KOPT-K1 (cell line): ENCODE data around the gene USP11.

Experiments
- H3K27ac ChIP-seq: fragments of 200-600 bp; sonication (generic); 2 replicates; pipeline ENCODE4 v1.5.1; 2016; ENCODE audit warnings: antibody characterized with exemption, mild to moderate bottlenecking, low read depth, low read length; ENCODE audit not compliant: poor library complexity, severe bottlenecking
- H3K36me3 ChIP-seq: fragments of 200-600 bp; sonication (generic); 2 replicates; pipeline ENCODE4 v1.5.1; 2017; ENCODE audit warnings: antibody characterized with exemption, mild to moderate bottlenecking, low read length, moderate library complexity; ENCODE audit not compliant: insufficient read depth
- H3K9me3 ChIP-seq: fragments of 200-600 bp; sonication (generic); 2 replicates; pipeline ENCODE4 v1.5.1; 2017; ENCODE audit warnings: antibody characterized with exemption, low read length, mild to moderate bottlenecking; ENCODE audit not compliant: insufficient read depth, poor library complexity, severe bottlenecking

Gene USP11

GRCh38 chrX:47198026-47198686, 34.7 kb upstream of the USP11 start:
- Histone ChIP-seq H3K27ac (no peak overlapping the region), H3K9me3 (no peaks in the 10 kb centered on the region), H3K36me3 (peaks cover 77% of the 10 kb centered on the region)

- Histone ChIP-seq H3K36me3 (peaks cover 82% of the 10 kb centered on the region), H3K27ac (no peak overlapping the region), H3K9me3 (no peaks in the 10 kb centered on the region)
Observed at GRCh38 chrX:47198687-47199080, 34.1 kb upstream of the USP11 start.

- peaks cover 88% of the 10 kb centered on the region for H3K36me3 ChIP-seq
- H3K9me3 ChIP-seq, result no peaks in the 10 kb centered on the region
- no peak overlapping the region for H3K27ac ChIP-seq
Observed at GRCh38 chrX:47199286-47199685, 33.5 kb upstream of the USP11 start.

DNA sequence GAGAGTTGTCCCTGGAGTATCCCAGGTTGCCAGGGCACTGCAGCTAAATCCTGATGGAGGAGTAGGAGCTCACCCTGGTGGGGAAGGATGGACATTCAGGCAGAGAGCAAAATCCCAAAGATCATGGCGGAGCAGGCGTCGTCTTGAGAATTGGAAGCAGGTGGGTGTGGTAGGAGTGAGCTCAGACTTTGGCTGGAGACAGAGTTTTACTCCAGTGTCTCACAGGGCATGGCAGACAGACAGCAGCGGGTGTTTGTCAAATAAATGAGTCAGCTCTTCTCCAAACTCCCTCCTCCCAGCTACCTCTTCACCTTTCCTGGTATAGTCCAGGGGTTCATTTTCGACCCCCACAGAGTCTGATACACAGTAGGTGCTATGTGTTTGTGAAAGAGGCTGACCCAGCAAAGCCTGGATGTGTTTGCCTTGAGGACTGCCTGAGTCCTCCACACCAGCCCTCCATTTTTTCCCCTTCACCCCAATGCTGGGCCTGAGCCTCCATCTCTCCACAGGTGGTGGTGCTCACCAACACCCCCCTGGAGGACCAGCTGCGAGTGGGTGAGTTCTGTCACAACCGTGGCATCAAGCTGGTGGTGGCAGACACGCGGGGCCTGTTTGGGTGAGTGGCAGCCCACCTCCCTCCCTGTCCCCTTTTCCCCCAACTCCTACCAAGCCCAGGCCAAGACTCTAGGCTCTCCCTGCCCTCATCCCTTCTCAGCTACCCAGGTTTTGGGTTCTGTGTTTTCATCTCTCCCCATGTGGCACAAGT, 32.2 kb upstream of the USP11 start:
- Histone ChIP-seq H3K27ac (no peak overlapping the region), H3K36me3 (peaks cover 99% of the 10 kb centered on the region), H3K9me3 (no peaks in the 10 kb centered on the region)

DNA sequence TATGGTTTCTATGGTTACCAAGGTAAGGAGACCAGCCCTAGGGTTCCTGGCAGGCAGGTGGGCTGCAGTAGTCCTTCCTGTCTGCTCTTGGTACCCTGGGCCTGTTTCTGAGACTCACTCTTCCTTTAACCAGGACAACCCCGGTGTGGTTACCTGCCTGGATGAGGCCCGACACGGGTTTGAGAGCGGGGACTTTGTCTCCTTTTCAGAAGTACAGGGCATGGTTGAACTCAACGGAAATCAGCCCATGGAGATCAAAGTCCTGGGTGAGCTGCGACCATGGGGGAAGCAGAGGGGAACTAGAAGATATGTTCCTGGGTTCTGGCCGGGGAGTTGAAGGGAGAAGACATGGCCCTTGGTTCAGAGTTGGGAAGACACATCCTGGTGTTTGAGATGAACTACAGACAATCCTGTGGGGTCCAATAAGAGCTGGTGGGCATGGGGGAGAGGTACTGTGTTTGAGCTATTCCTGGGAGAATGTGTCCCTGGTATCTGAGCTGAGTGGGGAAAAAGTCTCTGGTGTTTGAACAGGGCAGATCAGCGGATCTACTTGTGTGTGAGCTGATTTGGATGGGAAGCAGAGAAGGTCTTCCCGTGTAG, 31.4 kb upstream of the USP11 start:
- no peaks in the 10 kb centered on the region for H3K9me3 ChIP-seq
- H3K36me3 ChIP-seq, result peaks cover 99% of the 10 kb centered on the region
- no peak overlapping the region for H3K27ac ChIP-seq

DNA sequence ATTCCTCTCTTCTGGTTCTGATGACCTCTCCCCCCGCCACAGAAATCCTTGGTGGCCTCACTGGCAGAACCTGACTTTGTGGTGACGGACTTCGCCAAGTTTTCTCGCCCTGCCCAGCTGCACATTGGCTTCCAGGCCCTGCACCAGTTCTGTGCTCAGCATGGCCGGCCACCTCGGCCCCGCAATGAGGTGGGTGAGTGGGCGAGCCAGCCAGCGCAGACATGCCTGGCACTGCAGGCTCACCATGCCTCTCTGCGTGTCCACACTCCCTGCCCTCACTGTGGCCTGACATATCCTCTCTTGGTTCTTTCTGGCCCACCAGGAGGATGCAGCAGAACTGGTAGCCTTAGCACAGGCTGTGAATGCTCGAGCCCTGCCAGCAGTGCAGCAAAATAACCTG, 30.5 kb upstream of the USP11 start:
- Histone ChIP-seq H3K36me3 (peaks cover 99% of the 10 kb centered on the region), H3K27ac (no peak overlapping the region), H3K9me3 (no peaks in the 10 kb centered on the region)

- H3K27ac ChIP-seq, result no peak overlapping the region
- no peaks in the 10 kb centered on the region for H3K9me3 ChIP-seq
- peaks cover 99% of the 10 kb centered on the region for H3K36me3 ChIP-seq
Observed at GRCh38 chrX:47202877-47203276, 29.9 kb upstream of the USP11 start.

- H3K36me3 ChIP-seq, result peaks cover 100% of the 10 kb centered on the region
- H3K9me3 ChIP-seq, result no peaks in the 10 kb centered on the region
- no peak overlapping the region for H3K27ac ChIP-seq
Observed at GRCh38 chrX:47204970-47205369, 27.8 kb upstream of the USP11 start.

- Histone ChIP-seq H3K27ac (no peak overlapping the region), H3K36me3 (peaks cover 100% of the 10 kb centered on the region), H3K9me3 (no peaks in the 10 kb centered on the region)
Observed at GRCh38 chrX:47206316-47206715, 26.5 kb upstream of the USP11 start.

GRCh38 chrX:47208108-47208507, 24.7 kb upstream of the USP11 start:
- Histone ChIP-seq H3K36me3 (peaks cover 100% of the 10 kb centered on the region), H3K27ac (no peak overlapping the region), H3K9me3 (no peaks in the 10 kb centered on the region)

DNA sequence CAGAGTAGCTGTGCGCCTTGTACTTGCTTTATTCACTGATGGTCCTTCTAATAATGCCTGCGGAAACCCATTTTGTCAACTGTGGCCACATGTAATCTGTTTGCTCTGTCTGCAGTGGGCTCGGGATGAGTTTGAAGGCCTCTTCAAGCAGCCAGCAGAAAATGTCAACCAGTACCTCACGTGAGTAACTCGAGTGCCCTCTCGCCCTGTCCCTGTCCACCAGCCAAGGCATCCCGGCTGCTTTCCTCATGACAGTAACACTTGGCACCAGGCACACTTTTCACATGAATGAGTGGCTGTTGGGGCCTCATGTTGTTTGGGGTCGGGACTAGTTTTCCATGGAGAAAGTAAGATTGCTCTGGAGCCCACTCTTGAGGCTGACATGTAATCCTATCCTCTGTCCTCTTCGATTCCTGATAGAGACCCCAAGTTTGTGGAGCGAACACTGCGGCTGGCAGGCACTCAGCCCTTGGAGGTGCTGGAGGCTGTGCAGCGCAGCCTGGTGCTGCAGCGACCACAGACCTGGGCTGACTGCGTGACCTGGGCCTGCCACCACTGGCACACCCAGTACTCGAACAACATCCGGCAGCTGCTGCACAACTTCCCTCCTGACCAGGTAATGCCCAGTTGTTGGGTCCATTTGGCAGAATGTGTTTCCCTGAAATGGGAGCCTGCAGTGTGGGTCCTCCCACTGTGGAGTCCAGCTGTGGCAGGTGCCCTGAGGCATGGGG, 23.1 kb upstream of the USP11 start:
- no peaks in the 10 kb centered on the region for H3K9me3 ChIP-seq
- H3K36me3 ChIP-seq, result peaks cover 99% of the 10 kb centered on the region
- no peak overlapping the region for H3K27ac ChIP-seq

DNA sequence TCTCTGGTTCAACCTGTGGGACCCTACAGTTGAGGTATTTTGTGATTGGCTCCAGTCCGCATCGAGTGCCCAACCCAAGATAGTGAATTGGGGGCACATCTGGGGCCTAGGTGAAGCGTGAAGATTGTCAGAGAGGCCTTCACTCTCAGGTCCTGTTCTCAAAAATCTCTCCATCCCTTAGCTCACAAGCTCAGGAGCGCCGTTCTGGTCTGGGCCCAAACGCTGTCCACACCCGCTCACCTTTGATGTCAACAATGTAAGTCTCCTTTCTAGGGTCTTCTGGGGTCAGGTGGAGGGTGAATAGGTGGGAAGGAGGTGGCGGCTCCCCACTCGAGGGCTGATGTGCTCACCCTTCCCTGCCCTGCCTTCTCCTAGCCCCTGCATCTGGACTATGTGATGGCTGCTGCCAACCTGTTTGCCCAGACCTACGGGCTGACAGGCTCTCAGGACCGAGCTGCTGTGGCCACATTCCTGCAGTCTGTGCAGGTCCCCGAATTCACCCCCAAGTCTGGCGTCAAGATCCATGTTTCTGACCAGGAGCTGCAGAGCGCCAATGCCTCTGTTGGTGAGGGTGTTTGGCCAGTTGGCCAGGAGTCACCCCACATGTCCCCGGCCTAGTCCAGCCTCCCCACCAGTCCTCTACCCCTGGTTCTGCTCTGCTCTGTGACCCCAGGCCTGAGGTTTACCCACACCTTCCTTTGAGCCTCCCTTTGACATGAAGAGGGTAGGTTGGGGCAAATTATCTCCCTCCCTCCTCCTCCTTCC, 22.0 kb upstream of the USP11 start:
- peaks cover 99% of the 10 kb centered on the region for H3K36me3 ChIP-seq
- H3K9me3 ChIP-seq, result no peaks in the 10 kb centered on the region
- no peak overlapping the region for H3K27ac ChIP-seq

GRCh38 chrX:47212381-47213293, 20.2 kb upstream of the USP11 start:
- Histone ChIP-seq H3K36me3 (peaks cover 93% of the 10 kb centered on the region), H3K9me3 (no peaks in the 10 kb centered on the region), H3K27ac (no peak overlapping the region)
